GM12875 (cell line): ENCODE measurements around the gene ATP5PO.

Experiments
- H3K4me3 ChIP-seq: one replicate; pipeline ENCODE4 v1.5.1; 2011; ENCODE audit warnings: low read depth, low read length, control low read depth
- TF ChIP-seq, protein P1 (sequence below): IDR thresholded peaks from 2 replicates; pipeline ENCODE4 v1.5.1; 2011; ENCODE audit warnings: low read depth, mild to moderate bottlenecking, control low read depth, inconsistent platforms, low read length, moderate library complexity, borderline replicate concordance; ENCODE audit not compliant: insufficient read depth

The ATP5PO gene

DNA sequence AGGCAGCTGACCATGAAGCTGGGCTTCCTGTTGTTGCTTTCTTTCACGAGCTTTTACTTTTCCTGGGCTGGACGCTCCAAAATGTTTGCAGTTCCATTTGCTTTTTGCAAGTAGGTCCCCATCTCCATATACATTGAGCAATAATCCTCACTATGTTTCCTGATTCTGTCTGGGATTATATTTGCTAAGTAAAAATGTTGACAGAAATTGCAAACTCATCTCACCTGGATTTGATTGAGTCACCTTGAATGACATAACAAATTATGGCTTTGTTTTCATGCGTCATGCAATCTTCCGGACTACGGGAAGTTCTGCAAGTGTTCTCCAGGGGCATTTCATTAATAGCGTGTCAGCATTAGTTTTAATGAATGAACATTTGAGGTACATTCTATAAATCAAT lies 18.9 kb downstream of the ATP5PO start:
- no peak overlapping the region for H3K4me3 ChIP-seq
- TF ChIP-seq, protein P1, sequence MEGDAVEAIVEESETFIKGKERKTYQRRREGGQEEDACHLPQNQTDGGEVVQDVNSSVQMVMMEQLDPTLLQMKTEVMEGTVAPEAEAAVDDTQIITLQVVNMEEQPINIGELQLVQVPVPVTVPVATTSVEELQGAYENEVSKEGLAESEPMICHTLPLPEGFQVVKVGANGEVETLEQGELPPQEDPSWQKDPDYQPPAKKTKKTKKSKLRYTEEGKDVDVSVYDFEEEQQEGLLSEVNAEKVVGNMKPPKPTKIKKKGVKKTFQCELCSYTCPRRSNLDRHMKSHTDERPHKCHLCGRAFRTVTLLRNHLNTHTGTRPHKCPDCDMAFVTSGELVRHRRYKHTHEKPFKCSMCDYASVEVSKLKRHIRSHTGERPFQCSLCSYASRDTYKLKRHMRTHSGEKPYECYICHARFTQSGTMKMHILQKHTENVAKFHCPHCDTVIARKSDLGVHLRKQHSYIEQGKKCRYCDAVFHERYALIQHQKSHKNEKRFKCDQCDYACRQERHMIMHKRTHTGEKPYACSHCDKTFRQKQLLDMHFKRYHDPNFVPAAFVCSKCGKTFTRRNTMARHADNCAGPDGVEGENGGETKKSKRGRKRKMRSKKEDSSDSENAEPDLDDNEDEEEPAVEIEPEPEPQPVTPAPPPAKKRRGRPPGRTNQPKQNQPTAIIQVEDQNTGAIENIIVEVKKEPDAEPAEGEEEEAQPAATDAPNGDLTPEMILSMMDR: no peak

DNA sequence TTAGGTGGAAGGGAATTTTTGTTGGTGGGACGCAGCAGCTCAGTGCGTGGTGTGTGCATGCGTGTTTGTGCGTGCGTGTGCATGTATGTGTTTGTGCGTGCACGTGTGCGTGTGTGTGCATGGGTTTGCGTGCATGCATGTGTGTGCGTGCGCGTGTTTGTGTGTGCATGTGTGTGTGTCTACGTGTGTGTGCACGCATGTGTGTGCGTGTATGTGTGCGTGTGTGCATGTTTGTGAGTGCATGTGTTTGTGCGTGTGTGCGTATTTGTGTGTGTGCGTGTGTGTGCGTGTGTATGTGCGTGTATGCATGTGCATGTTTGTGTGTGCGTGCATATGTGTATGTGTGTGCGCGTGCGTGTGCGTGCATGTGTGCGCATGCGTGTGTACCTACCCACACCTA lies 20.2 kb downstream of the ATP5PO start:
- H3K4me3 ChIP-seq: no peak overlapping the region
- TF ChIP-seq, protein P1: no peak

DNA sequence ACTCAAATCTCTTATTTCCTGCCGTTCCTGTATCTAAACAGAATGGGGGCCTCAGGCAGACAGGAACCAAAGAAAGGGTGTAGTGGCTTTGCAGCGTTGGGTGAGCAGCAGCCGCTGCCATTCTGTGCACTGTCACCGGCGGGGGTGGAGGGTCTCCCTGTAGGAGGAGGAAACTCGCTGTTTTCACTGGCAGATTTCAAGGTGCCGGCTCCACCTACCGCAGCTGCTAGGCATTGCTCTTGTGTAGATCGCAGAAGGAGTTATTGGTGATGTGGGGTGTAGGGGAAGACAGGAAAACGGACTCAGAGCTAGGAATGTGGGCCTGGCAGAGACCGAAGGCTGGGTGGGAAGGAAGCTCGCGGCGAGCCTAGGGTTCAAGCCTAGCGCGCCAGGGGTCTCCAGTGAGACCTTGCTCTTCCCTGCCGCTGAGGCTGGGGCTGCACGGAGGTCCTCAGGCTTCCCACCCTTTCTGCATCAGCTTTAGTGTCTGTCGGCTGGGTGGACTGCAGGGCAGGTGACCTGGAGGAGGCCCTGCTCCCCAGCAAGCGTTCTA lies 20.8 kb downstream of the ATP5PO start:
- TF ChIP-seq, protein P1: peak; percentile 53; the same call in 1 of the 2 replicates

DNA sequence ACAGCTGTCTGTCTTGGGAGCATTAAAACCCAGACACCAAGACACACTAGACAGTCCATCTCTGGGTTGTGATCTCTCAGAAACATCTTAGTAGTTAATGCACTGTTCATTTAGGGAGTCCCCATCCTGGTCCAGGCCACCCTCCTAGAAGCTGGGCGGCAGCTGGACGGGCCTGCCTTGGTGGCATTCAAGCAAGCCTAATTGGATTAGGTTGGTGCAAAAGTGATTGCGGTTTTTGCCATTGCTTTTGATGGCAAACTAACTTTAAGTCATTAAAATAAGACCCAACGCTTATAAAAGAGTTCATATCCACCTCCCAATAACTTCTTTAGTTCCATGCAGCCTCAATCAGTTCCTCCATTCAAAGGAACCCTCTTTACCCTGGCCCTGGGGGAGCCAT lies 21.7 kb downstream of the ATP5PO start:
- TF ChIP-seq, protein P1: no peak

More for the DNA sequence above, 20.8 kb downstream of the ATP5PO start:
- H3K4me3 ChIP-seq: no peak overlapping the region

GRCh38 chr21:33892853-33893252 lies 22.8 kb downstream of the ATP5PO start:
- no peak overlapping the region for H3K4me3 ChIP-seq

More for the DNA sequence above, 21.7 kb downstream of the ATP5PO start:
- no peak overlapping the region for H3K4me3 ChIP-seq

GRCh38 chr21:33890187-33890586 lies 25.4 kb downstream of the ATP5PO start:
- TF ChIP-seq, protein P1: no peak
- no peak overlapping the region for H3K4me3 ChIP-seq

More at GRCh38 chr21:33892853-33893252, 22.8 kb downstream of the ATP5PO start:
- TF ChIP-seq, protein P1: 0 out of 2 replicates have a peak, but pooled peaks have one; percentile 8

DNA sequence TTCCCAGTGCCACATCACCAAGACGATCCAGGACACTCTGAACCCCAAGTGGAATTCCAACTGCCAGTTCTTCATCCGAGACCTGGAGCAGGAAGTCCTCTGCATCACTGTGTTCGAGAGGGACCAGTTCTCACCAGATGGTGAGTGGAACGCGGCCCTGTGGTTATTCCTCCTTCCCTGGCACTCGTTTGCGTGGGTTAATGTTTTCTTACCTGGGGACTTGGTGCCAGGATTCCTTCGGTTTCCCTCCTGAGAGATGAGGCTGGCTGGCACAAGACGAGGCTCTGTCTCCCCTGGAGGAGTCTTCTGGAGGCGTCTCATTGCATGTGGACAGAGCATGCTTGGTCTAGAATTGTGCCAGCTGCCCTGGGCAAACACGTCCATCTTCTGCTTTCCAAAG lies 29.3 kb downstream of the ATP5PO start:
- no peak overlapping the region for H3K4me3 ChIP-seq
- TF ChIP-seq, protein P1: no peak
